PC-9 (cell line): ENCODE data around the gene SEMA4C. TPM values are rescaled to one million over a fixed set of nuclear protein-coding genes. Genes with fewer than 3 reads are reported as not detected.

Experiments used
- BruUV-seq: library from RNA; stranded (reverse); fragments of 400-500 nt; replicated peaks from 2 replicates; lab custom pipeline; 2021; lab: Mats Ljungman, UMichigan
- CTCF ChIA-PET: fragments of 300-600 bp; sonication (Branson Sonifier 250); formaldehyde crosslinking; loops from one replicate; lab custom pipeline; 2022; ENCODE audit warnings: antibody characterized with exemption; lab: Charles Lee
- POLR2A ChIA-PET: fragments of 300-600 bp; sonication (Branson Sonifier 250); formaldehyde crosslinking; loops from one replicate; lab custom pipeline; 2022; ENCODE audit warnings: antibody characterized with exemption; ENCODE audit not compliant: unreplicated experiment; lab: Charles Lee
- DNase-seq, 2 experiments: peaks; one replicate each; pipeline versions ENCODE4 v3.0.0 to v3.0.0-alpha.2; 2015 to 2022; ENCODE audit warnings: mixed read lengths in 1 of 2
- H2AFZ ChIP-seq: fragments of 200-600 bp; sonication (generic); 2 replicates; pipeline ENCODE4 v1.8.1; 2017; ENCODE audit warnings: antibody characterized with exemption
- H3F3A ChIP-seq: fragments of 200-600 bp; sonication (generic); 2 replicates; pipeline ENCODE4 v1.8.1; 2017; ENCODE audit warnings: antibody characterized with exemption, mild to moderate bottlenecking, low read depth; ENCODE audit not compliant: insufficient read depth
- H3K27ac ChIP-seq: fragments of 200-600 bp; sonication (generic); 2 replicates; pipeline ENCODE4 v1.6.1; 2016; ENCODE audit warnings: mixed run types
- H3K27me3 ChIP-seq: fragments of 200-600 bp; sonication (generic); 2 replicates; pipeline ENCODE4 v1.6.1; 2016; ENCODE audit warnings: low read depth, mixed run types; ENCODE audit not compliant: insufficient read depth
- H3K36me3 ChIP-seq: fragments of 200-600 bp; sonication (generic); 2 replicates; pipeline ENCODE4 v1.6.1; 2016; ENCODE audit warnings: low read depth, mixed run types
- H3K4me1 ChIP-seq: fragments of 200-600 bp; sonication (generic); replicated peaks from 2 replicates; pipeline ENCODE4 v1.6.1; 2016; ENCODE audit warnings: mixed run types; ENCODE audit not compliant: insufficient read depth
- H3K4me2 ChIP-seq: fragments of 200-600 bp; sonication (generic); 2 replicates; pipeline ENCODE4 v1.6.1; 2017; ENCODE audit warnings: mixed run types
- H3K4me3 ChIP-seq: fragments of 200-600 bp; sonication (generic); 2 replicates; pipeline ENCODE4 v1.6.1; 2016; ENCODE audit warnings: mixed run types
- H3K79me2 ChIP-seq: fragments of 200-600 bp; sonication (generic); 2 replicates; pipeline ENCODE4 v1.6.1; 2017; ENCODE audit warnings: low read depth, mixed run types
- H3K9me2 ChIP-seq: fragments of 200-600 bp; sonication (generic); 2 replicates; pipeline ENCODE4 v1.8.1; 2017; ENCODE audit warnings: mild to moderate bottlenecking; ENCODE audit not compliant: insufficient read depth
- H3K9me3 ChIP-seq: fragments of 200-600 bp; sonication (generic); 2 replicates; pipeline ENCODE4 v1.8.1; 2016; ENCODE audit warnings: low read depth; ENCODE audit not compliant: insufficient read depth
- H4K20me1 ChIP-seq: fragments of 200-600 bp; sonication (generic); 2 replicates; pipeline ENCODE4 v1.8.1; 2017; ENCODE audit not compliant: insufficient read depth
- CTCF ChIP-seq: fragments of 200-600 bp; sonication (generic); conservative IDR thresholded peaks from 2 replicates; pipeline ENCODE4 v1.6.1; 2017; ENCODE audit warnings: mixed run types, antibody characterized with exemption, mild to moderate bottlenecking, moderate library complexity
- EZH2 ChIP-seq: fragments of 200-600 bp; sonication (generic); IDR thresholded peaks from 2 replicates; pipeline ENCODE4 v1.8.0; 2017; ENCODE audit warnings: antibody characterized with exemption, low read depth
- intact Hi-C: fragments of 100-400 bp; cut with micrococcal nuclease; formaldehyde crosslinking; loops from one replicate; pipeline ENCODE4 v1.10.0; 2022; ENCODE audit not compliant: unreplicated experiment
- total RNA-seq: library from RNA; stranded (reverse); gene quantifications from 2 replicates; pipeline ENCODE4 v1.2.3, GENCODE V29; 2021

SEMA4C gene
- total RNA-seq, 1 experiment from 2014 or later, result 52.8 TPM

- H3K27me3 ChIP-seq, result no peaks in the 10 kb centered on the region
- H3K4me1 ChIP-seq, result peaks cover 29% of the 10 kb centered on the region
- H3K9me2 ChIP-seq, result no peaks in the 10 kb centered on the region
- POLR2A ChIA-PET, result interaction anchor here (0.6 to 0.9 kb wide), 3 partner anchors 20 to 244 kb away, joined by 4 to 13 read pairs (median 6); no protein-coding TSS in a partner anchor
- H4K20me1 ChIP-seq, result peaks cover 13% of the 10 kb centered on the region
- intact Hi-C loops, result loop anchor here (1.0 to 2.0 kb wide), 2 partner anchors 27 to 83 kb away; no protein-coding TSS in a partner anchor
- H3F3A ChIP-seq, result peaks cover 25% of the 10 kb centered on the region; the same call in 1 of the 2 replicates
- no peak for DNase-seq
- CTCF ChIA-PET, result interaction anchor here (0.6 to 1.3 kb wide), 3 partner anchors 10 to 326 kb away, joined by 3 to 14 read pairs (median 5); partner anchors contain the start of gene ANKRD39
- no peaks in the 10 kb centered on the region for H3K9me3 ChIP-seq
- no peak overlapping the region; the same call in 1 of the 2 replicates for H3K27ac ChIP-seq
- H3K79me2 ChIP-seq, result peaks cover 38% of the 10 kb centered on the region
- H3K4me3 ChIP-seq, result peak overlapping the region; percentile 82
- H3K36me3 ChIP-seq, result peaks cover 41% of the 10 kb centered on the region
- H2AFZ ChIP-seq, result peak overlapping the region; percentile 98
- H3K4me2 ChIP-seq, result peak overlapping the region; percentile 96
- TF ChIP-seq EZH2 (no peak), CTCF (no peak)
- BruUV-seq, result TSS peak; percentile 45
Measured at GRCh38 chr2:96867756-96868554, 1.9 kb downstream of the SEMA4C start.

GRCh38 chr2:96866986-96867755 is 2.7 kb downstream of the SEMA4C start:
- Histone ChIP-seq H3K4me2 (peak overlapping the region; percentile 96), H3K4me3 (peak overlapping the region; percentile 82), H3K27me3 (no peaks in the 10 kb centered on the region), H4K20me1 (peaks cover 13% of the 10 kb centered on the region), H3K9me3 (no peaks in the 10 kb centered on the region), H3K36me3 (peaks cover 41% of the 10 kb centered on the region), H3K79me2 (peaks cover 38% of the 10 kb centered on the region), H2AFZ (no peak overlapping the region), H3K27ac (no peak overlapping the region), H3K9me2 (no peaks in the 10 kb centered on the region), H3F3A (peaks cover 17% of the 10 kb centered on the region; the same call in 1 of the 2 replicates), H3K4me1 (peaks cover 21% of the 10 kb centered on the region)
- ChIA-PET POLR2A (no interaction called here), CTCF (interaction anchor here (0.9 kb wide), 1 partner anchor 9 kb away, joined by 3 read pairs; no protein-coding TSS in a partner anchor)
- TF ChIP-seq EZH2, result no peak
- TF ChIP-seq CTCF, result no peak
- no peak for DNase-seq
- intact Hi-C loops, result no loop called here
- no TSS peak for BruUV-seq

DNA sequence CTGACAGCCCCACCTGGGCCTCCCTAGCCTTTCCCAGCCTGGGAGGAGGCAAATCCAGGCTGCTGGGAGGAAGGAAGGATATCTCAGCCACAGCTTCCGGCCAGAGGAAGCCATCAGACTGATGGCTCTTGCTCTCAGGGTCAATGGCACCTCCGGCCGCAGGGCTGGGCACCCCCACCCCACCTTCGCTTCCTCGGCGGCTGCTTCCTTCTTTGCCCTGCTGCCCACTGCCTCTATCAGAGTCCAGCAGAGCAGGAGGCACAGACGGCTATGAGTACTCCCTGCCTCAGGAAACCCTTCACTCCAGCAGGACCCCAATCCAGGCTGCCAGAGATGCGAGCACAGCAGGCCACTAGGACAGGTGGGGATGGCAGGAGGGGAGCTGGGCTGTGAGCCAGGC is 3.3 kb downstream of the SEMA4C start:
- H3K4me1 ChIP-seq, result peaks cover 19% of the 10 kb centered on the region
- H3K9me3 ChIP-seq, result no peaks in the 10 kb centered on the region
- H3K9me2 ChIP-seq, result no peaks in the 10 kb centered on the region
- no peak overlapping the region for H2AFZ ChIP-seq
- no peak overlapping the region for H3K4me2 ChIP-seq
- H4K20me1 ChIP-seq, result peaks cover 13% of the 10 kb centered on the region
- BruUV-seq, result no TSS peak
- no peak overlapping the region for H3K27ac ChIP-seq
- peaks cover 47% of the 10 kb centered on the region for H3K36me3 ChIP-seq
- peaks cover 14% of the 10 kb centered on the region; the same call in 1 of the 2 replicates for H3F3A ChIP-seq
- DNase-seq, result no peak
- no peaks in the 10 kb centered on the region for H3K27me3 ChIP-seq
- intact Hi-C loops, result no loop called here
- ChIA-PET POLR2A (no interaction called here), CTCF (interaction anchor here (0.9 kb wide), 1 partner anchor 8 kb away, joined by 3 read pairs; no protein-coding TSS in a partner anchor)
- TF ChIP-seq EZH2 (no peak), CTCF (no peak)
- H3K79me2 ChIP-seq, result peaks cover 38% of the 10 kb centered on the region
- H3K4me3 ChIP-seq, result no peak overlapping the region
